ENCODE data around the gene BZW1.

The BZW1 gene

GRCh38 chr2:200778038-200778437 is 33.7 kb upstream of the BZW1 start:
- TF ChIP-seq NFIC (IDR thresholded peaks at IDR 0.05) (no peak), USF1 (IDR thresholded peaks at IDR 0.05) (no peak), TAF1 (IDR thresholded peaks at IDR 0.05; ENCODE audit: low read depth) (no peak), ZBTB7A (IDR thresholded peaks at IDR 0.05; ENCODE audit: low read depth) (no peak), YY1 (IDR thresholded peaks at IDR 0.05; ENCODE audit: low read depth) (no peak), TCF12 (IDR thresholded peaks at IDR 0.05; ENCODE audit: low read depth) (no peak)
- TF ChIP-seq, protein P1, sequence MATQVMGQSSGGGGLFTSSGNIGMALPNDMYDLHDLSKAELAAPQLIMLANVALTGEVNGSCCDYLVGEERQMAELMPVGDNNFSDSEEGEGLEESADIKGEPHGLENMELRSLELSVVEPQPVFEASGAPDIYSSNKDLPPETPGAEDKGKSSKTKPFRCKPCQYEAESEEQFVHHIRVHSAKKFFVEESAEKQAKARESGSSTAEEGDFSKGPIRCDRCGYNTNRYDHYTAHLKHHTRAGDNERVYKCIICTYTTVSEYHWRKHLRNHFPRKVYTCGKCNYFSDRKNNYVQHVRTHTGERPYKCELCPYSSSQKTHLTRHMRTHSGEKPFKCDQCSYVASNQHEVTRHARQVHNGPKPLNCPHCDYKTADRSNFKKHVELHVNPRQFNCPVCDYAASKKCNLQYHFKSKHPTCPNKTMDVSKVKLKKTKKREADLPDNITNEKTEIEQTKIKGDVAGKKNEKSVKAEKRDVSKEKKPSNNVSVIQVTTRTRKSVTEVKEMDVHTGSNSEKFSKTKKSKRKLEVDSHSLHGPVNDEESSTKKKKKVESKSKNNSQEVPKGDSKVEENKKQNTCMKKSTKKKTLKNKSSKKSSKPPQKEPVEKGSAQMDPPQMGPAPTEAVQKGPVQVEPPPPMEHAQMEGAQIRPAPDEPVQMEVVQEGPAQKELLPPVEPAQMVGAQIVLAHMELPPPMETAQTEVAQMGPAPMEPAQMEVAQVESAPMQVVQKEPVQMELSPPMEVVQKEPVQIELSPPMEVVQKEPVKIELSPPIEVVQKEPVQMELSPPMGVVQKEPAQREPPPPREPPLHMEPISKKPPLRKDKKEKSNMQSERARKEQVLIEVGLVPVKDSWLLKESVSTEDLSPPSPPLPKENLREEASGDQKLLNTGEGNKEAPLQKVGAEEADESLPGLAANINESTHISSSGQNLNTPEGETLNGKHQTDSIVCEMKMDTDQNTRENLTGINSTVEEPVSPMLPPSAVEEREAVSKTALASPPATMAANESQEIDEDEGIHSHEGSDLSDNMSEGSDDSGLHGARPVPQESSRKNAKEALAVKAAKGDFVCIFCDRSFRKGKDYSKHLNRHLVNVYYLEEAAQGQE (IDR thresholded peaks at IDR 0.05; ENCODE audit: low read depth): no peak

DNA sequence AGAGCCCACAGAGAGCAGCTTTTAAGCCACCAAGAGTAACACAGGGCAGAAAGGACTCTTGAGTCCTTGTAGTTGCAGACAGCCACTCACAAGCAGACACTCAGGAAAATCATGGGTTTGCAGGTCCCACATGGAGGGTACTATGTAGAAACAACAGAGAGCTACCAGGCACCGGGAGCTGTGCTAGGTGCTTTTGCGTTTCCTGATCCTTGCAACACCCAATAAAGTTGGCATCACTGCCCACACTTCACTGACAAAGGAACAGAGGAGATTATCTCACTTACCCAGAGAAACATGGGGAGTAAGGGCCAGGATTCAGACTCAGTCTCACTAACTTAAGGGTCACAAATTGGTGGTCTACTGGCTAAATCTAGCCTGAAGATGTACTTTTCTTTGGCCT is 32.5 kb upstream of the BZW1 start:
- TF ChIP-seq USF1 (IDR thresholded peaks at IDR 0.05): no peak
- TF ChIP-seq TAF1 (IDR thresholded peaks at IDR 0.05; ENCODE audit: low read depth): no peak
- TF ChIP-seq CREB1 (IDR thresholded peaks at IDR 0.05; ENCODE audit: low read depth): no peak
- TF ChIP-seq, protein P1 (IDR thresholded peaks at IDR 0.05; ENCODE audit: low read depth): no peak
- TF ChIP-seq TCF12 (IDR thresholded peaks at IDR 0.05; ENCODE audit: low read depth): no peak

DNA sequence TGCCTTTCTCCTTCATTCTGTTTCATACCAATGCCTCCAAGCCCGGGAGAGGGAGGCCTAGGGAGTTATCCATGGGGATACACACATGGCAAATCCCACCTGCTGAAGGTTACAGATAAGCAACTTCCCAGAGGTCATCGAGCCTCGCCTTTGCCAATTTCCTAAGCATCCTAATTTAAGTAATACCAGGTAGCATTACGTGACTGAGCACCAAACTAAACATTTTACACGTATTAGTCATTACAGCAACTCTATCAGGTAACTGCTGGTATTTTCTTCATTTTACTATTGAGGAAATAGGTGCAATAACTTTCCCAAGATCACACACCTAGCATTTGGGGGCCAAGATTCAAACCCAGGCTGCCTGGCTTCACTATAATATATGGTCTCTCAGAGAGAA is 30.1 kb upstream of the BZW1 start:
- no peak for TF ChIP-seq FOXM1 (IDR thresholded peaks at IDR 0.05; ENCODE audit: borderline replicate concordance, low read depth)
- TF ChIP-seq EP300 (IDR thresholded peaks at IDR 0.05; ENCODE audit: borderline replicate concordance): no peak
- TF ChIP-seq ZBTB7A (IDR thresholded peaks at IDR 0.05; ENCODE audit: low read depth): no peak
- no peak for TF ChIP-seq RAD21 (IDR thresholded peaks at IDR 0.05; ENCODE audit: low read depth)
- TF ChIP-seq NFIC (IDR thresholded peaks at IDR 0.05): no peak
- no peak for TF ChIP-seq CEBPB (IDR thresholded peaks at IDR 0.05)
- no peak for TF ChIP-seq TAF1 (IDR thresholded peaks at IDR 0.05; ENCODE audit: low read depth)
- no peak for TF ChIP-seq EGR1 (IDR thresholded peaks at IDR 0.05)
- TF ChIP-seq TEAD4 (IDR thresholded peaks at IDR 0.05): no peak

DNA sequence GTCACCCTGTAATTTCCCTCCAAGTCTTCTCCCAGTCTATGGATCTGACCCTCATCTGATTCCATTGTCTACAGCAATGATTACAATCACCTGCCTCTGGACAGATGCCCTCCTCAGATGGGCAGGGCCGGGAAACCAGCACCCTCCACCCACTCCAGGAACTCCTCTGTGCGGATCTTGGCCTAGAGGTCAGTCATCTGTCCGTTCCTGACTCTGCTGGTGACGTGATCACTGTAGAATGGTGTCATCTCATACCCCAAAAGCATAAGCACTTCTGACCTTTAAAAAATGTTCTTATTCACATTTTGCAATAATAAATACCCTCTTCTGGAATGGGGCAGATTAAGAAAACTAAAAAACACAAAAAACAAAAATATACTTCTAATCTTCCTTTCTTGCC is 29.5 kb upstream of the BZW1 start:
- TF ChIP-seq MAX (IDR thresholded peaks at IDR 0.05) (no peak), YY1 (IDR thresholded peaks at IDR 0.05; ENCODE audit: low read depth) (no peak), CREB1 (IDR thresholded peaks at IDR 0.05; ENCODE audit: low read depth) (no peak), USF1 (IDR thresholded peaks at IDR 0.05) (no peak), EGR1 (IDR thresholded peaks at IDR 0.05) (no peak), CEBPB (IDR thresholded peaks at IDR 0.05) (no peak), RAD21 (IDR thresholded peaks at IDR 0.05; ENCODE audit: low read depth) (no peak), TCF12 (IDR thresholded peaks at IDR 0.05; ENCODE audit: low read depth) (no peak), TEAD4 (IDR thresholded peaks at IDR 0.05) (no peak), TAF1 (IDR thresholded peaks at IDR 0.05; ENCODE audit: low read depth) (no peak), NFIC (IDR thresholded peaks at IDR 0.05) (no peak), EP300 (IDR thresholded peaks at IDR 0.05; ENCODE audit: borderline replicate concordance) (no peak), ZBTB7A (IDR thresholded peaks at IDR 0.05; ENCODE audit: low read depth) (no peak), FOXM1 (IDR thresholded peaks at IDR 0.05; ENCODE audit: borderline replicate concordance, low read depth) (no peak)
- TF ChIP-seq, protein P1 (IDR thresholded peaks at IDR 0.05; ENCODE audit: low read depth): no peak

DNA sequence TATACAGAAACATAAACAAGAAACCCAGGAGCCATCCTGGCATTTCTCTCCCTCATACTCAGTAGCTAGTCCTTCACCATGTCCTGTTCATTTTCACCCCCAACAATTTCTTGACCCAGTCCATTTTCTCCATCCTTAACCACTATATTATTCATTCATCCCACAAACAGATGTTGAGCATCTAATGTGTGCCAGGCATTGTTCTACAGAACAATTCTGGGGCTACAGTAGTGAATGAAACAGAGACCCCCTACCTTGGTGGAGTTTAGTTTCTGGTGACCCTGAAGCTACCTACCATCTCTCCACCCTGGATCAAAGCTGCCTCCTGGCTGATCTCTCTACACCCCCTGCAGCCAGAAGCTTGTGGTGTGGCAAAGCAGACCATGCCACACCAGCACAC is 27.5 kb upstream of the BZW1 start:
- TF ChIP-seq FOXM1 (IDR thresholded peaks at IDR 0.05; ENCODE audit: borderline replicate concordance, low read depth): no peak
- TF ChIP-seq MAX (IDR thresholded peaks at IDR 0.05): no peak

Measured in Ishikawa (cell line).